Measurements from ENCODE around the gene LGALS3BP. TPM values are rescaled to one million over a fixed set of nuclear protein-coding genes. Genes with fewer than 3 reads are reported as not detected.

LGALS3BP gene
- total and polyA plus RNA-seq, 2 of the 13 experiments (the other 11 are each of a cell fraction or from before 2014, with no cell fraction given) = 137 to 332 TPM

DNA sequence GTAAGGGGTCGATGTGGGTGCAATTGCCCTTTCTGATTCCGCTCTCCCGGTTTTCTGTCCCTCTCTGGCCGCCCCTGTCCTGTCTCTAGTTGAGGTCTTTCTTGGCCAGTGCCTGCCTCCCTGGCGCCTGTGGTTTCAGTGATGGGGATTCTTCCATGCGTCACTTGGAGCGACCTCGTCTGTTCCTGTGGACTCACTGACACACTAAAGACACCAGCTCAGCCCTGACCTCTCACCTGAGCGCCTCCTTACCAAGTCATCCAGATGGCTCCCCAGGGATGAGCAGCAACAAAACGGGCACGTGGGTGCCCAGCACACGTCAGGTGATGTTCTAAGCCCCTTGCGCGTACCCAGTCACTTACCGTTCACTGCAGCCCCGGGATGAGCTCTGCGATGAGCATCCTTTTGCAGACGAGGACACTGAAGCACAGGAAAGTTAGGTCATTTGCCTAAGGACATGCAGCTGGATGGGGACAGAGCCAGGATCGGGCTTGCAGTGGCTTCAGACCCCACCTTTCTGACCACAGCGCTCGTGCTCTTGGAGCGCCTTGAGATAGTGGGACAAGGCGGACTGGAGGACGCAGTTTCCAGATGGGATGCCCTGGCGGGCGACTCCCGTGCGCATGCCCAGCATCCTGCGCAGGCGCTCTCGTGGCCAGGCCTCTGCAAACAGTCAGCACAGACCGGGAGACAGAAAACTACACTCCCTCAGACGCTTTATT, 11.5 kb upstream of the LGALS3BP start:
- Histone ChIP-seq H3K4me1 (ENCODE audit: insufficient read depth, low read length) (peaks cover 14% of the 10 kb centered on the region), H3K4me3 (replicated peaks in 1 of 3; ENCODE audit: insufficient read depth in 1 of 3, low read depth in 2 of 3, low read length in 3 of 3) (no peak overlapping the region), H2AFZ (ENCODE audit: low read length) (no peak overlapping the region), H3K27ac (ENCODE audit: extremely low read length, insufficient read depth, low read length) (no peak overlapping the region), H3K9ac (ENCODE audit: insufficient read depth, low read depth, low read length) (no peak overlapping the region), H3K27me3 (ENCODE audit: control insufficient read depth in 1 of 2, insufficient read depth in 2 of 2, low read length in 2 of 2) (no peaks in the 10 kb centered on the region), H3K79me2 (ENCODE audit: insufficient read depth, low read length) (no peaks in the 10 kb centered on the region), H3K36me3 (replicated peaks in 1 of 2; ENCODE audit: control insufficient read depth in 1 of 2, insufficient read depth in 2 of 2, low read length in 2 of 2) (peaks cover 15 to 29% of the 10 kb centered on the region in 2 experiments), H4K20me1 (ENCODE audit: insufficient read depth, low read length) (no peaks in the 10 kb centered on the region), H3K4me2 (ENCODE audit: low read depth, low read length) (no peak overlapping the region), H3K9me3 (ENCODE audit: low read length) (no peaks in the 10 kb centered on the region)
- ChIA-PET POLR2A (interaction anchor here (2.0 kb wide), 1 partner anchor 11 kb away, joined by 8 read pairs; the partner anchor contains the start of gene LGALS3BP), CTCF (ENCODE audit: low intra/inter-chr PET ratio, low total read pairs) (no interaction called here)
- DNase-seq (ENCODE audit: low spot score) (no peak), FAIRE-seq (no peak), ATAC-seq (no peak; the same call in 2 of the 3 replicates)
- WGBS (ENCODE audit: low lambda C conversion rate) = 95% methylated on average over 28 of the region's 33 CpGs
- in situ Hi-C loops (cut with HindIII; ENCODE audit: extremely low pct_ligation_motif_present, low pct_unique_long_range_greater_than_20kb) (no loop called here), intact Hi-C loops (cut with micrococcal nuclease; ENCODE audit: unreplicated experiment) (no loop called here)
- TF ChIP-seq ARNT2 (CRISPR knock-in tag; IDR thresholded peaks at IDR 0.05; ENCODE audit: low read depth) = no peak
- TF ChIP-seq POLR2G (IDR thresholded peaks at IDR 0.05; ENCODE audit: low read depth, low read length) = peak; percentile 2; the same call in 1 of the 2 replicates
- BruUV-seq (replicated peaks) = no TSS peak

GRCh38 chr17:78990349-78991016, 10.8 kb upstream of the LGALS3BP start:
- H3K4me2 ChIP-seq (ENCODE audit: low read depth, low read length) = no peak overlapping the region
- ChIA-PET POLR2A (interaction anchor here (2.0 kb wide), 1 partner anchor 11 kb away, joined by 8 read pairs; the partner anchor contains the start of gene LGALS3BP), CTCF (ENCODE audit: low intra/inter-chr PET ratio, low total read pairs) (no interaction called here)
- FAIRE-seq (no peak), ATAC-seq (no peak), DNase-seq (ENCODE audit: low spot score) (no peak)
- no peak overlapping the region for H2AFZ ChIP-seq (ENCODE audit: low read length)
- H3K9ac ChIP-seq (ENCODE audit: insufficient read depth, low read depth, low read length) = no peak overlapping the region
- peaks cover 15 to 22% of the 10 kb centered on the region in 2 experiments for H3K36me3 ChIP-seq (replicated peaks in 1 of 2; ENCODE audit: control insufficient read depth in 1 of 2, insufficient read depth in 2 of 2, low read length in 2 of 2)
- no peaks in the 10 kb centered on the region for H3K27me3 ChIP-seq (ENCODE audit: control insufficient read depth in 1 of 2, insufficient read depth in 2 of 2, low read length in 2 of 2)
- peaks cover 21% of the 10 kb centered on the region for H3K4me1 ChIP-seq (ENCODE audit: insufficient read depth, low read length)
- intact Hi-C loops (cut with micrococcal nuclease; ENCODE audit: unreplicated experiment) = no loop called here
- H4K20me1 ChIP-seq (ENCODE audit: insufficient read depth, low read length) = no peaks in the 10 kb centered on the region
- no TSS peak for BruUV-seq (replicated peaks)
- no peak overlapping the region for H3K4me3 ChIP-seq (replicated peaks in 1 of 3; ENCODE audit: insufficient read depth in 1 of 3, low read depth in 2 of 3, low read length in 3 of 3)
- TF ChIP-seq HNF4G (IDR thresholded peaks at IDR 0.05; ENCODE audit: borderline replicate concordance, low read depth, low read length) = no peak
- TF ChIP-seq HNF4G (CRISPR knock-in tag; IDR thresholded peaks at IDR 0.05; ENCODE audit: borderline replicate concordance, low read depth) = no peak
- TF ChIP-seq AGO2 (optimal IDR thresholded peaks at IDR 0.05; ENCODE audit: low read depth, low read length) = peak; percentile 80
- no peak for TF ChIP-seq ZNF512B (CRISPR knock-in tag; IDR thresholded peaks at IDR 0.05; ENCODE audit: borderline replicate concordance)
- 0 out of 2 replicates have a peak, but pooled peaks have one; percentile 14 for TF ChIP-seq POLR2G (IDR thresholded peaks at IDR 0.05; ENCODE audit: low read depth, low read length)
- no peak for TF ChIP-seq PHF8 (CRISPR knock-in tag; IDR thresholded peaks at IDR 0.05)
- 0 out of 2 replicates have a peak, but pooled peaks have one; percentile 35 for TF ChIP-seq AKAP8 (CRISPR knock-in tag; IDR thresholded peaks at IDR 0.05)
- no peak overlapping the region for H3K27ac ChIP-seq (ENCODE audit: extremely low read length, insufficient read depth, low read length)
- in situ Hi-C loops (cut with HindIII; ENCODE audit: extremely low pct_ligation_motif_present, low pct_unique_long_range_greater_than_20kb) = no loop called here
- H3K79me2 ChIP-seq (ENCODE audit: insufficient read depth, low read length) = no peaks in the 10 kb centered on the region
- no peaks in the 10 kb centered on the region for H3K9me3 ChIP-seq (ENCODE audit: low read length)
- whole genome bisulfite sequencing (ENCODE audit: low lambda C conversion rate) = 97% methylated on average over 29 of the region's 29 CpGs

All from HepG2 (cell line).